AG09319 (cell line): ENCODE data around the gene IL1RAPL1.

Experiments used
- DNase-seq: peaks from one replicate; pipeline ENCODE4 v3.0.0-alpha.2; 2010; ENCODE audit warnings: low read depth; ENCODE audit errors: extremely low read depth
- TF ChIP-seq, protein P1 (sequence below): IDR thresholded peaks from 2 replicates; pipeline ENCODE4 v1.5.1; 2011; ENCODE audit warnings: low read depth, mild to moderate bottlenecking, inconsistent platforms, low read length, moderate library complexity

The IL1RAPL1 gene

GRCh38 chrX:28701222-28701621 lies 114.0 kb downstream of the IL1RAPL1 start:
- TF ChIP-seq, protein P1, sequence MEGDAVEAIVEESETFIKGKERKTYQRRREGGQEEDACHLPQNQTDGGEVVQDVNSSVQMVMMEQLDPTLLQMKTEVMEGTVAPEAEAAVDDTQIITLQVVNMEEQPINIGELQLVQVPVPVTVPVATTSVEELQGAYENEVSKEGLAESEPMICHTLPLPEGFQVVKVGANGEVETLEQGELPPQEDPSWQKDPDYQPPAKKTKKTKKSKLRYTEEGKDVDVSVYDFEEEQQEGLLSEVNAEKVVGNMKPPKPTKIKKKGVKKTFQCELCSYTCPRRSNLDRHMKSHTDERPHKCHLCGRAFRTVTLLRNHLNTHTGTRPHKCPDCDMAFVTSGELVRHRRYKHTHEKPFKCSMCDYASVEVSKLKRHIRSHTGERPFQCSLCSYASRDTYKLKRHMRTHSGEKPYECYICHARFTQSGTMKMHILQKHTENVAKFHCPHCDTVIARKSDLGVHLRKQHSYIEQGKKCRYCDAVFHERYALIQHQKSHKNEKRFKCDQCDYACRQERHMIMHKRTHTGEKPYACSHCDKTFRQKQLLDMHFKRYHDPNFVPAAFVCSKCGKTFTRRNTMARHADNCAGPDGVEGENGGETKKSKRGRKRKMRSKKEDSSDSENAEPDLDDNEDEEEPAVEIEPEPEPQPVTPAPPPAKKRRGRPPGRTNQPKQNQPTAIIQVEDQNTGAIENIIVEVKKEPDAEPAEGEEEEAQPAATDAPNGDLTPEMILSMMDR = no peak

DNA sequence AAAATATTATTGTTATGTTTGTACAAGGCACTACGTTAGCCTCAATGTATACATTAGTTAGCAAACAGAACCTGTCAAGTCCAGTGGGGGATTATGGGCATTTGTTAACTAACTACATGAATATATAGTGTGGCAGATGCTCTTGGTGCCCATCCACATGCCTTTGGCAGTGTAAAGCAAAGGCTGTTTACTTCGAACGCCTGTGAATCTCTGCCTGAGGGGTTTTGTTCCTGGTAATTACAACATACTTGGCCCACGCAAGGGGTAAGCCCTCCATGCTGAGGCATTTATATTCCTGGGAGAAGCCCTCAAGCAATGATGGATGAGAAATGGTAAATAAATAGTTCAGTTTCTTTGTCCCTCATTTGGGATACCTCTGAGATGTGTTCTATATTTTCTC lies 119.7 kb downstream of the IL1RAPL1 start:
- TF ChIP-seq, protein P1 = no peak
- DNase-seq = no peak

More at GRCh38 chrX:28701222-28701621, 114.0 kb downstream of the IL1RAPL1 start:
- DNase-seq = no peak

- DNase-seq = no peak
- TF ChIP-seq, protein P1 = no peak
These were observed 122.2 kb downstream of the IL1RAPL1 start for GRCh38 chrX:28709421-28709820.

DNA sequence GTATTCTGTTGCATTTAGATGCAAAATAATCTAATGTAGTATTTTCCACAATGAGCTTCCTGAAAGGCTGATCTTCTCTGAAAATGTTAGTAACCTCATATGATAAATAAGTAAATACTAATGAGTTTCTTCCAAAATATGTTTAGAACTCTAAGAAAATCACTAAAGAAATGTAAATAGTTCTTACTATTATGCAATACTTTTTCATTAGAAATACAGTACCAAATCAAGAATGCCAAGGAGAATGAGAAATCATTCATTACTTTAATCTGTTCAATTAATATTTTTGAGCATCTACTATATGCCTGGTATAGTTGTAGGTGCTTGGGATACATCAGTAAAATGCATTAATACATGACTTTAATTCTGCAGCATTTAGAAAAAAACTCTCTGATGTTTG lies 130.6 kb downstream of the IL1RAPL1 start:
- TF ChIP-seq, protein P1 = no peak
- no peak for DNase-seq

- DNase-seq = no peak
- TF ChIP-seq, protein P1 = no peak
These were observed 131.2 kb downstream of the IL1RAPL1 start for GRCh38 chrX:28718450-28718849.

DNA sequence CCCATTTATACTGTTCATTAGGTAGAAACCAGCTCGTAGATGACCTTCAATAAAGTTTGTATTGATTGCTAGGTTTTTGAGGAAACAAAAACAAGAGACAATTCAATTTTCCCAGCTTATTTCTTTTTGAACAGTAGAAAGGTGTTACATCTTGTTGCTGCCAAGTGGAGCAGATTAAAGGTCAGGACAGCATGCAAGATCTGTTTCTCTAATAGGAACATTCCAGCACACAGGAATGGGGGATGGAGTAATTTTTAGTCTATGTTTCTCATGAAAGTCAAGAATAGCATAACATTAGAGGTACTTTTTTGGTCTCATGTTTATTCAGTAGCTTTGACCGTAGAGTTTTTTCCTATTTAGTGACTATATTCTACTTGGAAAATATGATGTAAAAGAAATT lies 132.4 kb downstream of the IL1RAPL1 start:
- TF ChIP-seq, protein P1 = no peak

GRCh38 chrX:28752330-28752729 lies 165.1 kb downstream of the IL1RAPL1 start:
- DNase-seq = no peak
- TF ChIP-seq, protein P1 = no peak

More for the DNA sequence above, 132.4 kb downstream of the IL1RAPL1 start:
- DNase-seq = no peak
